Tibial nerve (tissue), 4 donors: ENCODE data around the gene SPINT1.

Experiments used
- EP300 ChIP-seq, 2 donors: sonication (generic); formaldehyde crosslinking; IDR thresholded peaks; one replicate each; pipeline ENCODE4 v1.6.1; 2017; ENCODE audit warnings: antibody characterized with exemption in 2 of 2, mild to moderate bottlenecking in 1 of 2
- POLR2A ChIP-seq, 2 donors: fragments of 450-650 bp; IDR thresholded peaks; one replicate each; pipeline ENCODE4 v1.6.1; 2017; ENCODE audit warnings: antibody characterized with exemption in 2 of 2, mild to moderate bottlenecking in 2 of 2, moderate library complexity in 2 of 2
- TF ChIP-seq, protein P1 (sequence below), 5 experiments: fragments of 200-600 bp in 3 of 5; fragments of 450-650 bp in 2 of 5; sonication (generic) in 3 of 5; IDR thresholded peaks; one replicate each; pipeline ENCODE4 v1.5.1; 2016 to 2019; ENCODE audit warnings: antibody characterized with exemption in 5 of 5, mild to moderate bottlenecking in 3 of 5, moderate library complexity in 2 of 5

DNA sequence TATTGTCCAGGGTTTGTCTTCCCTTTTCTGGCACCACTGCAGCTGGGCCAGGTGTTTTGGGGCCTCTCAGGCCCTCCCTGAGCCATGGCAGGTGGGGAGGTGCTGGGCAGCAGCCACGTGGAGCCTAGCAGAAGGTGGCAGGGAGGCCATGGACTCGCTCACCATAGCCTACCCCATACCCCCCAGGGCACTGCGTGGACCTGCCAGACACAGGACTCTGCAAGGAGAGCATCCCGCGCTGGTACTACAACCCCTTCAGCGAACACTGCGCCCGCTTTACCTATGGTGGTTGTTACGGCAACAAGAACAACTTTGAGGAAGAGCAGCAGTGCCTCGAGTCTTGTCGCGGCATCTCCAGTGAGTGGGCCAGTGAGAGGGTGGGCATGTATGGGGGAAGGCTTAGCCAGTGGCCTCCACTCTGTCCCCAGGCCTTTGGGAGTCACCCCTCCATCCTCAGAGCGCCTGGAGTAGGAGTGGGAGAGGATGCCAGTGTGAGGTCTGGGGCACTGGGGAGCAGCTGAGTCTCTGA lies 11.9 kb downstream of the SPINT1 start:
- TF ChIP-seq, protein P1, sequence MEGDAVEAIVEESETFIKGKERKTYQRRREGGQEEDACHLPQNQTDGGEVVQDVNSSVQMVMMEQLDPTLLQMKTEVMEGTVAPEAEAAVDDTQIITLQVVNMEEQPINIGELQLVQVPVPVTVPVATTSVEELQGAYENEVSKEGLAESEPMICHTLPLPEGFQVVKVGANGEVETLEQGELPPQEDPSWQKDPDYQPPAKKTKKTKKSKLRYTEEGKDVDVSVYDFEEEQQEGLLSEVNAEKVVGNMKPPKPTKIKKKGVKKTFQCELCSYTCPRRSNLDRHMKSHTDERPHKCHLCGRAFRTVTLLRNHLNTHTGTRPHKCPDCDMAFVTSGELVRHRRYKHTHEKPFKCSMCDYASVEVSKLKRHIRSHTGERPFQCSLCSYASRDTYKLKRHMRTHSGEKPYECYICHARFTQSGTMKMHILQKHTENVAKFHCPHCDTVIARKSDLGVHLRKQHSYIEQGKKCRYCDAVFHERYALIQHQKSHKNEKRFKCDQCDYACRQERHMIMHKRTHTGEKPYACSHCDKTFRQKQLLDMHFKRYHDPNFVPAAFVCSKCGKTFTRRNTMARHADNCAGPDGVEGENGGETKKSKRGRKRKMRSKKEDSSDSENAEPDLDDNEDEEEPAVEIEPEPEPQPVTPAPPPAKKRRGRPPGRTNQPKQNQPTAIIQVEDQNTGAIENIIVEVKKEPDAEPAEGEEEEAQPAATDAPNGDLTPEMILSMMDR (IDR thresholded peaks at IDR 0.05) = no peak
- no peak for TF ChIP-seq POLR2A (IDR thresholded peaks at IDR 0.05)
- no peak for TF ChIP-seq EP300 (IDR thresholded peaks at IDR 0.05)
